Neural progenitor cell (in vitro differentiated cells): ENCODE results near the gene RBPMS2. TPM values are rescaled to one million over a fixed set of nuclear protein-coding genes. Genes with fewer than 3 reads are reported as not detected.

ENCODE experiments used
- DNase-seq: peaks from one replicate; pipeline ENCODE4 v3.0.0-alpha.2; 2016; ENCODE audit warnings: low spot score
- H2AFZ ChIP-seq: fragments of 200-600 bp; sonication (generic); replicated peaks from 2 replicates; pipeline ENCODE4 v1.6.1; 2016; ENCODE audit warnings: antibody characterized with exemption
- H3F3A ChIP-seq: fragments of 200-600 bp; sonication (generic); 2 replicates; pipeline ENCODE4 v1.6.1; 2016; ENCODE audit warnings: antibody characterized with exemption, low read depth
- H3K27ac ChIP-seq: fragments of 200-600 bp; sonication (generic); 2 replicates; pipeline ENCODE4 v1.5.1; 2016; ENCODE audit warnings: mild to moderate bottlenecking
- H3K27me3 ChIP-seq: fragments of 200-600 bp; sonication (generic); 2 replicates; pipeline ENCODE4 v1.6.1; 2016; ENCODE audit warnings: mild to moderate bottlenecking, moderate library complexity
- H3K36me3 ChIP-seq: fragments of 200-600 bp; sonication (generic); 2 replicates; pipeline ENCODE4 v1.5.1; 2016
- H3K4me1 ChIP-seq: fragments of 200-600 bp; sonication (generic); 2 replicates; pipeline ENCODE4 v1.6.1; 2016; ENCODE audit warnings: mixed run types
- H3K4me2 ChIP-seq: fragments of 200-600 bp; sonication (generic); 2 replicates; pipeline ENCODE4 v1.6.1; 2016
- H3K4me3 ChIP-seq: fragments of 200-600 bp; sonication (generic); 2 replicates; pipeline ENCODE4 v1.5.1; 2016
- H3K79me2 ChIP-seq: fragments of 200-600 bp; sonication (generic); 2 replicates; pipeline ENCODE4 v1.6.1; 2016; ENCODE audit warnings: low read depth
- H3K9ac ChIP-seq: fragments of 200-600 bp; sonication (generic); 2 replicates; pipeline ENCODE4 v1.6.1; 2016
- H3K9me3 ChIP-seq: fragments of 200-600 bp; sonication (generic); 2 replicates; pipeline ENCODE4 v1.5.1; 2016; ENCODE audit warnings: low read depth
- H4K20me1 ChIP-seq: fragments of 200-600 bp; sonication (generic); 2 replicates; pipeline ENCODE4 v1.6.1; 2016; ENCODE audit warnings: low read depth
- H3K27ac Mint-ChIP-seq: 3 replicates; pipeline ENCODE4 v1.8.0; 2021; ENCODE audit warnings: mixed read lengths
- H3K27me3 Mint-ChIP-seq: 2 replicates; pipeline ENCODE4 v1.8.0; 2022; ENCODE audit warnings: low read depth, mild to moderate bottlenecking, inconsistent platforms, moderate library complexity, mixed read lengths; ENCODE audit not compliant: insufficient read depth
- H3K36me3 Mint-ChIP-seq: 3 replicates; pipeline ENCODE4 v1.8.0; 2021; ENCODE audit warnings: mixed read lengths
- H3K4me1 Mint-ChIP-seq: 3 replicates; pipeline ENCODE4 v1.8.0; 2021; ENCODE audit warnings: mixed read lengths
- H3K4me3 Mint-ChIP-seq: 3 replicates; pipeline ENCODE4 v1.8.0; 2021; ENCODE audit warnings: mild to moderate bottlenecking, moderate library complexity, mixed read lengths
- H3K9me3 Mint-ChIP-seq: 3 replicates; pipeline ENCODE4 v1.8.0; 2020; ENCODE audit warnings: mixed read lengths
- CTCF ChIP-seq: fragments of 200-600 bp; sonication (generic); IDR thresholded peaks from 2 replicates; pipeline ENCODE4 v1.5.1; 2017; ENCODE audit warnings: antibody characterized with exemption, mild to moderate bottlenecking
- EZH2 ChIP-seq: fragments of 200-600 bp; sonication (generic); IDR thresholded peaks from 2 replicates; pipeline ENCODE4 v1.6.1; 2017; ENCODE audit warnings: antibody characterized with exemption, mild to moderate bottlenecking, moderate library complexity
- EZH2phosphoT487 ChIP-seq: fragments of 200-600 bp; sonication (generic); IDR thresholded peaks from 2 replicates; pipeline ENCODE4 v1.6.1; 2017; ENCODE audit warnings: antibody characterized with exemption
- total RNA-seq: library from RNA; depleted of rRNA; stranded (reverse); fragments of >200 nt; gene quantifications from 2 replicates; pipeline ENCODE4 v1.2.3, GENCODE V29; 2015; ENCODE audit warnings: low replicate concordance

RBPMS2 gene
- total RNA-seq, 1 donor from 2014 or later, result 0.15 TPM

- Mint-ChIP-seq H3K36me3 (peaks cover 11% of the 10 kb centered on the region), H3K4me1 (peaks cover 47% of the 10 kb centered on the region)
Measured at GRCh38 chr15:64702816-64703631, 72.4 kb downstream of the RBPMS2 start.

GRCh38 chr15:64701482-64702184 is 73.8 kb downstream of the RBPMS2 start:
- H3K4me3 Mint-ChIP-seq, result peak overlapping the region; percentile 90
- peaks cover 16% of the 10 kb centered on the region for H3K36me3 Mint-ChIP-seq
- Histone ChIP-seq H3K4me1 (peaks cover 33% of the 10 kb centered on the region), H3K79me2 (peaks cover 63% of the 10 kb centered on the region), H3K36me3 (no peaks in the 10 kb centered on the region), H4K20me1 (peaks cover 48% of the 10 kb centered on the region), H2AFZ (no peak overlapping the region), H3F3A (peaks cover 32% of the 10 kb centered on the region), H3K27ac (peak overlapping the region; percentile 70), H3K4me3 (peak overlapping the region; percentile 87), H3K27me3 (no peaks in the 10 kb centered on the region), H3K9ac (peak overlapping the region; percentile 77), H3K9me3 (no peaks in the 10 kb centered on the region), H3K4me2 (peak overlapping the region; percentile 89)
- peak overlapping the region; percentile 34 for H3K27ac Mint-ChIP-seq
- TF ChIP-seq EZH2 (no peak), CTCF (no peak), EZH2phosphoT487 (no peak)
- no peaks in the 10 kb centered on the region for H3K9me3 Mint-ChIP-seq
- H3K4me1 Mint-ChIP-seq, result peaks cover 52% of the 10 kb centered on the region
- H3K27me3 Mint-ChIP-seq, result peaks cover 6% of the 10 kb centered on the region
- DNase-seq, result peak; percentile 50

More at GRCh38 chr15:64702816-64703631, 72.4 kb downstream of the RBPMS2 start:
- peaks cover 27% of the 10 kb centered on the region for H3K4me1 ChIP-seq
- H3K27me3 Mint-ChIP-seq, result peaks cover 6% of the 10 kb centered on the region
- H3K79me2 ChIP-seq, result peaks cover 49% of the 10 kb centered on the region
- H3K4me3 ChIP-seq, result peak overlapping the region; percentile 87
- H3K27ac Mint-ChIP-seq, result peak overlapping the region; percentile 88
- no peaks in the 10 kb centered on the region for H3K27me3 ChIP-seq
- TF ChIP-seq EZH2 (no peak), CTCF (no peak), EZH2phosphoT487 (no peak)
- H3K4me2 ChIP-seq, result peak overlapping the region; percentile 89
- H3K9me3 Mint-ChIP-seq, result no peaks in the 10 kb centered on the region
- peak overlapping the region; percentile 24 for H3K27ac ChIP-seq
- H3F3A ChIP-seq, result peaks cover 32% of the 10 kb centered on the region
- DNase-seq, result peak; percentile 98
- H3K36me3 ChIP-seq, result no peaks in the 10 kb centered on the region
- peak overlapping the region; percentile 77 for H3K9ac ChIP-seq
- no peaks in the 10 kb centered on the region for H3K9me3 ChIP-seq
- peak overlapping the region; percentile 47 for H2AFZ ChIP-seq
- peak overlapping the region; percentile 90 for H3K4me3 Mint-ChIP-seq
- H4K20me1 ChIP-seq, result peaks cover 34% of the 10 kb centered on the region

GRCh38 chr15:64701051-64701450 is 74.3 kb downstream of the RBPMS2 start:
- H3K27me3 ChIP-seq, result no peaks in the 10 kb centered on the region
- no peaks in the 10 kb centered on the region for H3K36me3 ChIP-seq
- H3K9me3 ChIP-seq, result no peaks in the 10 kb centered on the region
- TF ChIP-seq EZH2, result no peak
- TF ChIP-seq CTCF, result no peak
- no peak for TF ChIP-seq EZH2phosphoT487
- DNase-seq, result no peak
- peaks cover 69% of the 10 kb centered on the region for H3K79me2 ChIP-seq
- peaks cover 38% of the 10 kb centered on the region for H3K4me1 ChIP-seq
- H3K9me3 Mint-ChIP-seq, result no peaks in the 10 kb centered on the region
- H4K20me1 ChIP-seq, result peaks cover 54% of the 10 kb centered on the region
- peaks cover 15% of the 10 kb centered on the region for H3K36me3 Mint-ChIP-seq
- H3K27me3 Mint-ChIP-seq, result peaks cover 6% of the 10 kb centered on the region
- peak overlapping the region; percentile 64 for H3K27ac Mint-ChIP-seq
- H3K4me2 ChIP-seq, result peak overlapping the region; percentile 89
- peak overlapping the region; percentile 90 for H3K4me3 Mint-ChIP-seq
- H3K4me1 Mint-ChIP-seq, result peaks cover 54% of the 10 kb centered on the region
- peak overlapping the region; percentile 70 for H3K27ac ChIP-seq
- H3K4me3 ChIP-seq, result peak overlapping the region; percentile 87
- peaks cover 32% of the 10 kb centered on the region for H3F3A ChIP-seq
- no peak overlapping the region for H3K9ac ChIP-seq
- no peak overlapping the region for H2AFZ ChIP-seq
